Measurements from ENCODE around the gene AIG1.

GRCh38 chr6:143328876-143329275 is 268.2 kb downstream of the AIG1 start:
- TF ChIP-seq, protein P1, sequence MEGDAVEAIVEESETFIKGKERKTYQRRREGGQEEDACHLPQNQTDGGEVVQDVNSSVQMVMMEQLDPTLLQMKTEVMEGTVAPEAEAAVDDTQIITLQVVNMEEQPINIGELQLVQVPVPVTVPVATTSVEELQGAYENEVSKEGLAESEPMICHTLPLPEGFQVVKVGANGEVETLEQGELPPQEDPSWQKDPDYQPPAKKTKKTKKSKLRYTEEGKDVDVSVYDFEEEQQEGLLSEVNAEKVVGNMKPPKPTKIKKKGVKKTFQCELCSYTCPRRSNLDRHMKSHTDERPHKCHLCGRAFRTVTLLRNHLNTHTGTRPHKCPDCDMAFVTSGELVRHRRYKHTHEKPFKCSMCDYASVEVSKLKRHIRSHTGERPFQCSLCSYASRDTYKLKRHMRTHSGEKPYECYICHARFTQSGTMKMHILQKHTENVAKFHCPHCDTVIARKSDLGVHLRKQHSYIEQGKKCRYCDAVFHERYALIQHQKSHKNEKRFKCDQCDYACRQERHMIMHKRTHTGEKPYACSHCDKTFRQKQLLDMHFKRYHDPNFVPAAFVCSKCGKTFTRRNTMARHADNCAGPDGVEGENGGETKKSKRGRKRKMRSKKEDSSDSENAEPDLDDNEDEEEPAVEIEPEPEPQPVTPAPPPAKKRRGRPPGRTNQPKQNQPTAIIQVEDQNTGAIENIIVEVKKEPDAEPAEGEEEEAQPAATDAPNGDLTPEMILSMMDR (IDR thresholded peaks at IDR 0.05 in 2 of 3, conservative IDR thresholded peaks at IDR 0.05 in 1 of 3; ENCODE audit: borderline replicate concordance in 1 of 3, insufficient read depth in 1 of 3, low read depth in 2 of 3, low read length in 2 of 3): no peak
- no peak for TF ChIP-seq MAX (IDR thresholded peaks at IDR 0.05)
- no peak for TF ChIP-seq POLR2A (IDR thresholded peaks at IDR 0.05; ENCODE audit: borderline replicate concordance, extremely low read depth, insufficient read depth, insufficient read length)
- no peak for TF ChIP-seq EZH2 (IDR thresholded peaks at IDR 0.05)
- TF ChIP-seq ZNF274 (IDR thresholded peaks at IDR 0.05; ENCODE audit: low read depth, low read length): no peak
- no peak for TF ChIP-seq EZH2phosphoT487 (IDR thresholded peaks at IDR 0.05; ENCODE audit: borderline replicate concordance)
